Peyer's patch (tissue), 4 donors: ENCODE data around the gene SPOCK2. TPM values are rescaled to one million over a fixed set of nuclear protein-coding genes. Genes with fewer than 3 reads are reported as not detected.

ENCODE experiments used
- DNase-seq, 3 donors: peaks; one replicate each; pipeline ENCODE4 v3.0.0-alpha.2; 2017 to 2019
- H3K27ac ChIP-seq, 4 donors: fragments of 200-600 bp; sonication (generic); one replicate each; pipeline ENCODE4 v1.5.1; 2016 to 2019
- H3K27me3 ChIP-seq, 2 donors: fragments of 200-600 bp; sonication (generic); one replicate each; pipeline ENCODE4 v1.5.1; 2019
- H3K36me3 ChIP-seq, 3 donors: fragments of 200-600 bp; sonication (generic); one replicate each; pipeline ENCODE4 v1.5.1; 2016 to 2019
- H3K4me1 ChIP-seq, 4 donors: fragments of 200-600 bp; sonication (generic); one replicate each; pipeline ENCODE4 v1.5.1; 2016 to 2019
- H3K4me3 ChIP-seq, 4 donors: fragments of 200-600 bp; sonication (generic); 1 replicate in 3 of 4; 2 replicates in 1 of 4; pipeline ENCODE4 v1.5.1; 2016 to 2019; ENCODE audit warnings: mild to moderate bottlenecking in 1 of 4
- H3K9me3 ChIP-seq, 4 donors: fragments of 200-600 bp; sonication (generic); one replicate each; pipeline ENCODE4 v1.5.1; 2016 to 2019; ENCODE audit warnings: mild to moderate bottlenecking in 1 of 4
- CTCF ChIP-seq, 6 experiments: fragments of 450-650 bp in 4 of 6; fragments of 200-600 bp in 2 of 6; sonication (generic) in 1 of 6; IDR thresholded peaks; one replicate each; pipeline ENCODE4 v1.5.1; 2017 to 2019; ENCODE audit warnings: antibody characterized with exemption in 6 of 6, mild to moderate bottlenecking in 3 of 6, moderate library complexity in 1 of 6
- POLR2A ChIP-seq, 2 donors: fragments of 450-650 bp; IDR thresholded peaks; one replicate each; pipeline ENCODE4 v1.5.1; 2017; ENCODE audit warnings: antibody characterized with exemption in 2 of 2, mild to moderate bottlenecking in 2 of 2, moderate library complexity in 2 of 2
- total RNA-seq, 4 donors: library from RNA; depleted of rRNA; stranded (reverse); fragments of >200 nt; gene quantifications; one replicate each; pipeline ENCODE4 v1.1.0, GENCODE V29; 2016

SPOCK2 gene
- total RNA-seq, 4 donors from 2014 or later = 8.3 to 54.5 (median 11.4) TPM

GRCh38 chr10:72124381-72124780, 36.0 kb upstream of the SPOCK2 start:
- H3K36me3 ChIP-seq = peaks cover 0 to 7% (median 0%) of the 10 kb centered on the region in 3 donors
- no peak for DNase-seq
- no peaks in the 10 kb centered on the region for H3K4me1 ChIP-seq
- H3K9me3 ChIP-seq = no peaks in the 10 kb centered on the region
- no peak for TF ChIP-seq POLR2A (IDR thresholded peaks at IDR 0.05)
- no peak overlapping the region for H3K27ac ChIP-seq
- H3K4me3 ChIP-seq = no peak overlapping the region
- H3K27me3 ChIP-seq = no peaks in the 10 kb centered on the region

GRCh38 chr10:72123616-72124015, 35.3 kb upstream of the SPOCK2 start:
- H3K4me1 ChIP-seq = no peaks in the 10 kb centered on the region
- peaks cover 0 to 7% (median 0%) of the 10 kb centered on the region in 3 donors for H3K36me3 ChIP-seq
- H3K27me3 ChIP-seq = no peaks in the 10 kb centered on the region
- H3K4me3 ChIP-seq = no peak overlapping the region
- H3K9me3 ChIP-seq = no peaks in the 10 kb centered on the region
- peak in 1 of 3 donors; percentile 59 for DNase-seq
- no peak overlapping the region for H3K27ac ChIP-seq
- TF ChIP-seq CTCF (IDR thresholded peaks at IDR 0.05) = no peak
- no peak for TF ChIP-seq POLR2A (IDR thresholded peaks at IDR 0.05)

- TF ChIP-seq CTCF (IDR thresholded peaks at IDR 0.05) (no peak), POLR2A (IDR thresholded peaks at IDR 0.05) (no peak)
- Histone ChIP-seq H3K36me3 (peaks cover 0 to 7% (median 0%) of the 10 kb centered on the region in 3 donors), H3K27me3 (no peaks in the 10 kb centered on the region), H3K27ac (no peak overlapping the region), H3K4me3 (no peak overlapping the region), H3K9me3 (no peaks in the 10 kb centered on the region), H3K4me1 (no peaks in the 10 kb centered on the region)
- DNase-seq = no peak
Observed at GRCh38 chr10:72122221-72122620, 33.9 kb upstream of the SPOCK2 start.

- Histone ChIP-seq H3K4me3 (no peak overlapping the region), H3K27ac (no peak overlapping the region), H3K36me3 (no peaks in the 10 kb centered on the region), H3K27me3 (no peaks in the 10 kb centered on the region), H3K9me3 (no peaks in the 10 kb centered on the region), H3K4me1 (no peaks in the 10 kb centered on the region)
- TF ChIP-seq POLR2A (IDR thresholded peaks at IDR 0.05) (no peak), CTCF (IDR thresholded peaks at IDR 0.05) (no peak)
- DNase-seq = no peak
Observed at GRCh38 chr10:72121389-72121788, 33.0 kb upstream of the SPOCK2 start.

GRCh38 chr10:72116372-72116771, 28.0 kb upstream of the SPOCK2 start:
- TF ChIP-seq POLR2A (IDR thresholded peaks at IDR 0.05) (no peak), CTCF (IDR thresholded peaks at IDR 0.05) (no peak)
- Histone ChIP-seq H3K27ac (no peak overlapping the region), H3K9me3 (no peaks in the 10 kb centered on the region), H3K4me1 (no peaks in the 10 kb centered on the region), H3K36me3 (no peaks in the 10 kb centered on the region), H3K4me3 (no peak overlapping the region), H3K27me3 (no peaks in the 10 kb centered on the region)
- DNase-seq = no peak

GRCh38 chr10:72114706-72115450, 26.5 kb upstream of the SPOCK2 start:
- Histone ChIP-seq H3K36me3 (no peaks in the 10 kb centered on the region), H3K4me3 (no peak overlapping the region), H3K9me3 (no peaks in the 10 kb centered on the region), H3K27me3 (no peaks in the 10 kb centered on the region), H3K27ac (no peak overlapping the region), H3K4me1 (peaks cover 0 to under 1% (median 0%) of the 10 kb centered on the region in 4 donors)
- DNase-seq = no peak
- TF ChIP-seq POLR2A (IDR thresholded peaks at IDR 0.05) = no peak
